WI38 (cell line): Measurements from ENCODE around the gene ANK3.

Experiments used
- H3K4me3 ChIP-seq: 2 replicates; pipeline ENCODE4 v1.5.1; 2011; ENCODE audit warnings: low read depth, mild to moderate bottlenecking, control low read depth, low read length
- TF ChIP-seq, protein P1 (sequence below): IDR thresholded peaks from 2 replicates; pipeline ENCODE4 v1.5.1; 2012; ENCODE audit warnings: low read depth, mild to moderate bottlenecking, control low read depth, low read length

ANK3 gene

DNA sequence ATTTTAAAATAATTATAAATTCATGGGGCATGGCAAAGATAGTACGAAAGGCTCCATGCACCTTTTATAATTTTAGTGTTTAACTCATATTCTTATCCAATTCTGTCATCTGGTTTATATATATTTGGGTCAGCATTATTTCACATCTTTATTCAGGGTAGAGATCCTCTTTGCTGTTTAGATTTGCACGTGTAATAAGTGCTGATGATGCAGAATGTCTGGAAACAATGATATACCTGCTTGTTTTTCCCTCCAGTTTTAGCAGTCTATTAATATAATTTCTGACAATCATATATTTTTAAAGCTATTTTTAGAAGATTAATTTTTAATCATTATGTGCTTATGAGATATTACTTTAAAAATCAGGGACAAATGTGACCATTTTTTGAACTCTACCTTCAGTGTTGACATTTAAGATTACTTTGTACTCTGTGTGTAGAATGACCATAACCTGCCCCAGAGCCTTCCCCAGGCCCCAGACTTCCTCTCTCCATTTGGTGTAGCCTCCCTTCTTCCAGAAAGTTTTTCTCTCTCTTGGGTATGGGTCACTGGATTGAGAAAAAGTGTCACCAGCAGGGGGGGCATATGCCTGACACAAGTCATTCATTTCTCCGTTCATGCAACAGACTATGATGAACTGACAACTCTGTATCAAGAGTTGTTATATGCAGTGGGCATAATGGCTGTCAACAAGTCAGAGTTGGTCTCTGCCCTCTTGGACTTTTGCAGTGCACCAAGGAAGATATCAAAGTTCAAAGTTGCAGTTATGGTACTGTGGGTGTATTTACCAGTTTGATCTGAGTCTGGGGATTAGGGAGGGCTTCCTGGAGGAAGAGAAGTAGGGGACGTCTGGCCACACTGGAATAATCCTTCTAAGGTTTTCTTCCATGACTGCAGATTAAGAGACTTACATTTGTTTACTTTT, 290.7 kb downstream of the ANK3 start:
- TF ChIP-seq, protein P1, sequence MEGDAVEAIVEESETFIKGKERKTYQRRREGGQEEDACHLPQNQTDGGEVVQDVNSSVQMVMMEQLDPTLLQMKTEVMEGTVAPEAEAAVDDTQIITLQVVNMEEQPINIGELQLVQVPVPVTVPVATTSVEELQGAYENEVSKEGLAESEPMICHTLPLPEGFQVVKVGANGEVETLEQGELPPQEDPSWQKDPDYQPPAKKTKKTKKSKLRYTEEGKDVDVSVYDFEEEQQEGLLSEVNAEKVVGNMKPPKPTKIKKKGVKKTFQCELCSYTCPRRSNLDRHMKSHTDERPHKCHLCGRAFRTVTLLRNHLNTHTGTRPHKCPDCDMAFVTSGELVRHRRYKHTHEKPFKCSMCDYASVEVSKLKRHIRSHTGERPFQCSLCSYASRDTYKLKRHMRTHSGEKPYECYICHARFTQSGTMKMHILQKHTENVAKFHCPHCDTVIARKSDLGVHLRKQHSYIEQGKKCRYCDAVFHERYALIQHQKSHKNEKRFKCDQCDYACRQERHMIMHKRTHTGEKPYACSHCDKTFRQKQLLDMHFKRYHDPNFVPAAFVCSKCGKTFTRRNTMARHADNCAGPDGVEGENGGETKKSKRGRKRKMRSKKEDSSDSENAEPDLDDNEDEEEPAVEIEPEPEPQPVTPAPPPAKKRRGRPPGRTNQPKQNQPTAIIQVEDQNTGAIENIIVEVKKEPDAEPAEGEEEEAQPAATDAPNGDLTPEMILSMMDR, result no peak

DNA sequence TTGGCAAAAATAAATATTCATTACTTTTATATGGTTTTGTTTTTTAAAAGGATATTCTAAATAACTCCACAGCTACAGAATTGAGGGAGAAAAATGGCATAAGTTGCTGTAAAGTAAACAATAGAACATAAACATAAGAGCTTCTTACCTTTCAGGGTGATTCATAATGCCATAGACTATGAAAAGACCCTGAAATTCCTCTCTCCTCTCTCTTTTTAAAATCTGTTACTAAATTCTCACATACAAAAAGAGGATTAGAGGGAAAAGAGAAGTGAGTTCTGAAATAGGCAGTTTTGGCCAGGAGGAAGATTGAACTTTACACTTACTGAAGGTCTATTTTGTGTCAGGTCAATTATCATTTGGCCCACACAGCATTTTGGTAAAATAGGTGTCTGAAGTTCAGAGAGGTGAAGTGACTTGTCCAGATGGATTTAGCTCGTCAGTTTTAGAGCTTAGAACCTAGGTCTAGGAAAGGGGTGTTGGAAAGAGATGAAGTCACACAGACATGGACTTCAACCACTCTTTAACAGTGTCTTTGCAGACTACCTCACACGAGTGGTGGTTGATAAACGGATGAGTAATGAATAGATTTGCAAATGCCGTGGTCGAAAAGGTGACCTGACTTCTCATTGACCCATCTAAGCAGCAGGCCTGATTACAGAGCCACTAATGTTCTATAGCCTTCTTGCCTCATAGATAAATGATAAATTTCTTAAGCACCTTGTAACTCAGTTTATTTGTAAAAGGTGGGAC, 292.7 kb downstream of the ANK3 start:
- H3K4me3 ChIP-seq, result no peak overlapping the region
- TF ChIP-seq, protein P1, result no peak

More for the DNA sequence above, 290.7 kb downstream of the ANK3 start:
- no peak overlapping the region for H3K4me3 ChIP-seq

DNA sequence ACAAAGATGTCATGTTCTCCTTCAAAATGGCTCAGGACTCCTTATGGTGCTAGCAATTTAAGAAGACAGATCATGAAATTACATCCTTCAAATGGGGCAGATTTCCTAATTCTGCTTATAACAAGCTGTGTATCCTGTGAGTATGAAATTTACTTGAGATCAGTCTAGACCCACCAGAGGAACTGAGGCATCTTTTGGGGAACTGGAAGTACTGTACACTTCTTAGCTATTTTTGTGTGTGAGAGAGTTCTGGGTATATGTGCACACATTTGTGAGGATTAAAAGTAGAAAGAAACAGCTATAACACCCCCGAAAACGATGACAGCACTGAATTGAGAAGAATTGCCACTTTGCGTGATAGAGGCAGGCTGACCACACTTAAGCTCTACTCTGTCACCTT, 296.4 kb downstream of the ANK3 start:
- TF ChIP-seq, protein P1, result no peak

DNA sequence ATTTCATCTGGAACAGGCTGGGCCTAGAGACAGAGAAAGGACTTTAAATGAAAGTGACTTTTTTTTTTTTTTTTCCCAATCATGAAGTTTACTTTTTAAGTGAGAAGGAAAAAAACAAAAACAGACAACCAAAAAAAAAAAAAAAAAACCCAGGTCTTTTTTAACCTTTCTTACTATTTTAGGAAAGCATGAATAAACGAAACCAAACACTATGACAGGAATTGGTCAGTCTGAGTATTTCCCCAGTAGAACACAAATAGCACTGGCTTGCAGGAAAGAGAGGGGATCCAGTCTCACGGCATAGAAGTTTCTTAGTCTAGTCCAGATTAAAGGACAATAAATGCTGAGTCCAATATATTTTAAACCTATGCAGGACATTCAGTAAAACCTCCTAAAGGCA, 302.8 kb downstream of the ANK3 start:
- no peak overlapping the region for H3K4me3 ChIP-seq
- TF ChIP-seq, protein P1, result no peak

More for the DNA sequence above, 296.4 kb downstream of the ANK3 start:
- no peak overlapping the region for H3K4me3 ChIP-seq

DNA sequence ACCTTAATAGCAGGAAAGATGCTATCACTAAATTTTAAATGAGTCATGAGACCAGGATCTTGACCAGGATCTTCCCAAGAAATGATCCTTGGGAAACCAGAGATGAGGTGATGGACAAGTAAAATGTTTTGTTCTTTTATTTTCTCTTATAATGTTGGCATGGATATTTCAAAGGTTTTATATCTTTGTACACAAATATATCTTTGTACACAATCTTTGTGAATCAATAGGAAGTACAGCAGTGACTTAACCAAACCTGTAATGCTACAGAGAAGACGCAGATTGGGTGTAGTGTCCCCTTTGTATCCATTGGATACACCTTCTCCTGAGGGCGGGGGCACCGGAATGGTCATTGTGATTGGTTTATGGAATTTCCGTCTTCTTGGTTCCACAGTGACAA, 303.3 kb downstream of the ANK3 start:
- TF ChIP-seq, protein P1, result no peak
- H3K4me3 ChIP-seq, result no peak overlapping the region

DNA sequence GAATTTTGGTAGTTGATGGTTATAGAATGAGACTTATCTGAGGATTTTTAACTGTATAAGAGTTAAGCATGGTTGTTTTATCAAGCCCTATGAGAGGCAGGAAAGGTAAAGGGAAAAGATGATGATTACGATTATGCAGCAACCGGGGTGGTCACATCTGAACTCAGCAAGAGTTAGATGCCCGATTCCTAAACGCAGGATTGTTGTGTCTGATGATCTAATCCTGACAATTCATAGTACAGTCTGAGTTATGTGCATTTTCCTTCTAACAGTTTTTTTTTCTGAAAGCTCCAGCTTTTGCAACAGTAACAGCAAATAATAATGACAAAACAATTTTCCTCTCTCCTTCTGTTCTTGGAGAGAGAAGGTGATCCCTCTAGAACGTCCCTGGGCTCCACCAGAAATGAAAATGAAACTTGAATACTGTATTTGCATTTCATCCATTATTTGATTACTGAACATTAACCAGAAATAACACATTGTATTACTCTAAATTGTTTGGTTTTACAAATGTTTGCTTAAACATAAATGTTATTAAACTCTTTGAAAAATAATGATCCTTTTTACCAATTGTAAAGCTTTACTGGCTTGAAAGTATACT, 306.8 kb downstream of the ANK3 start:
- no peak overlapping the region for H3K4me3 ChIP-seq
- TF ChIP-seq, protein P1, result no peak

DNA sequence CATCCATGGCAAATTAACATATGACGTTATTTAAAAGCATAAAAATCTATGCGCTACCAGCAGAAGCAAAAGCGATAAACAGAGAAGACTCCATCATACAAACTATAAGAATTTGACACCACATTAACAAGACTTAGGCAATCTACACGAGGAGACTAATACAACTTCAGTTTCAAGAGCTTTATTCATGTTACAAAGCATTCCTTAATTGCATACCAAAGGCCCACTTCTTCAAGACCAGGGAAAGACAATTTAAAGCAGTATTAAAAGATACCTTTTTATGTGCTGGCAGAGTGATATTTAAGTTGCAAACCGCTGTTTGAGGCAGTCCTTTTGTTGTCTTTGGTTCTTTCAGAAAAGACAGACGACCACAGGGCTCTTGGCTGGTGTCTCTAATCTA, 307.3 kb downstream of the ANK3 start:
- H3K4me3 ChIP-seq, result no peak overlapping the region
- TF ChIP-seq, protein P1, result no peak
